WTC11 (cell line): ENCODE data around the gene NMU.

Experiments
- JUN ChIP-seq: sonication (generic); formaldehyde crosslinking; IDR thresholded peaks from 2 replicates; pipeline ENCODE4 v1.8.0; 2023; ENCODE audit warnings: mild to moderate bottlenecking, missing genetic modification reagents
- TEAD1 ChIP-seq: sonication (generic); formaldehyde crosslinking; IDR thresholded peaks from 2 replicates; pipeline ENCODE4 v1.8.0; 2022; ENCODE audit warnings: mild to moderate bottlenecking, missing genetic modification reagents
- TF ChIP-seq, protein P1 (sequence below): fragments of 200-600 bp; IDR thresholded peaks from 2 replicates; pipeline ENCODE4 v1.8.0; 2022; ENCODE audit warnings: antibody characterized with exemption
- TF ChIP-seq, protein P2 (sequence below): sonication (generic); formaldehyde crosslinking; IDR thresholded peaks from 2 replicates; pipeline ENCODE4 v1.8.1; 2023; ENCODE audit warnings: mild to moderate bottlenecking, missing genetic modification reagents, moderate library complexity

DNA sequence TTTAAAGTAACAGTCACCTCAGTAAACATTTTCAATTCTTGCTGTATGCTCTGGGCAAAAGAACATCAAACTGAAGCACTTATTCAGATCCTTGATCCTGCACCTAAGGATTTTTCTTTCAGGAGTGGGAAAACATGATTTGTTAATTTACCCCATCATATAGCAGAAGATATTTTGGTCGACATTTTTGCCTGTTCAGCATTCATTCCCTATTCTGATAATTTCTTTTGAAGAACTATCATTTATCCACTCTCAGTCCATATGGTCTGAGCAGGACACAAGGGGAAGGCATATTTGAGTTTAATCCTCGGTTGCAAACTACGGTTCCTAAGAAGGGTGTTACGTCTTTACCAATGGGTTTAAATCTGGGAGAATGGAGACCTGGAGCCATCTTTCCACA lies 88.2 kb downstream of the NMU start:
- TF ChIP-seq, protein P1, sequence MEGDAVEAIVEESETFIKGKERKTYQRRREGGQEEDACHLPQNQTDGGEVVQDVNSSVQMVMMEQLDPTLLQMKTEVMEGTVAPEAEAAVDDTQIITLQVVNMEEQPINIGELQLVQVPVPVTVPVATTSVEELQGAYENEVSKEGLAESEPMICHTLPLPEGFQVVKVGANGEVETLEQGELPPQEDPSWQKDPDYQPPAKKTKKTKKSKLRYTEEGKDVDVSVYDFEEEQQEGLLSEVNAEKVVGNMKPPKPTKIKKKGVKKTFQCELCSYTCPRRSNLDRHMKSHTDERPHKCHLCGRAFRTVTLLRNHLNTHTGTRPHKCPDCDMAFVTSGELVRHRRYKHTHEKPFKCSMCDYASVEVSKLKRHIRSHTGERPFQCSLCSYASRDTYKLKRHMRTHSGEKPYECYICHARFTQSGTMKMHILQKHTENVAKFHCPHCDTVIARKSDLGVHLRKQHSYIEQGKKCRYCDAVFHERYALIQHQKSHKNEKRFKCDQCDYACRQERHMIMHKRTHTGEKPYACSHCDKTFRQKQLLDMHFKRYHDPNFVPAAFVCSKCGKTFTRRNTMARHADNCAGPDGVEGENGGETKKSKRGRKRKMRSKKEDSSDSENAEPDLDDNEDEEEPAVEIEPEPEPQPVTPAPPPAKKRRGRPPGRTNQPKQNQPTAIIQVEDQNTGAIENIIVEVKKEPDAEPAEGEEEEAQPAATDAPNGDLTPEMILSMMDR, result no peak
- TF ChIP-seq TEAD1 (CRISPR knock-in tag) (no peak), JUN (no peak)
- TF ChIP-seq, protein P2, sequence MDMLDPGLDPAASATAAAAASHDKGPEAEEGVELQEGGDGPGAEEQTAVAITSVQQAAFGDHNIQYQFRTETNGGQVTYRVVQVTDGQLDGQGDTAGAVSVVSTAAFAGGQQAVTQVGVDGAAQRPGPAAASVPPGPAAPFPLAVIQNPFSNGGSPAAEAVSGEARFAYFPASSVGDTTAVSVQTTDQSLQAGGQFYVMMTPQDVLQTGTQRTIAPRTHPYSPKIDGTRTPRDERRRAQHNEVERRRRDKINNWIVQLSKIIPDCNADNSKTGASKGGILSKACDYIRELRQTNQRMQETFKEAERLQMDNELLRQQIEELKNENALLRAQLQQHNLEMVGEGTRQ, result no peak
